ENCODE measurements around the gene GPR183.

GPR183 gene, protein sequence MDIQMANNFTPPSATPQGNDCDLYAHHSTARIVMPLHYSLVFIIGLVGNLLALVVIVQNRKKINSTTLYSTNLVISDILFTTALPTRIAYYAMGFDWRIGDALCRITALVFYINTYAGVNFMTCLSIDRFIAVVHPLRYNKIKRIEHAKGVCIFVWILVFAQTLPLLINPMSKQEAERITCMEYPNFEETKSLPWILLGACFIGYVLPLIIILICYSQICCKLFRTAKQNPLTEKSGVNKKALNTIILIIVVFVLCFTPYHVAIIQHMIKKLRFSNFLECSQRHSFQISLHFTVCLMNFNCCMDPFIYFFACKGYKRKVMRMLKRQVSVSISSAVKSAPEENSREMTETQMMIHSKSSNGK

GRCh38 chr13:99307247-99307646, at the start of gene GPR183:
Gene GPR183, minus strand, starts transcription at chr13:99307399. Its CDS starts 11,254 bp downstream, at chr13:99296145.
- DNase-seq (ENCODE audit: low read depth), result no peak

GRCh38 chr13:99356262-99357091, 49.3 kb upstream of the GPR183 start:
- peak; percentile 89 for DNase-seq (ENCODE audit: low read depth)

DNA sequence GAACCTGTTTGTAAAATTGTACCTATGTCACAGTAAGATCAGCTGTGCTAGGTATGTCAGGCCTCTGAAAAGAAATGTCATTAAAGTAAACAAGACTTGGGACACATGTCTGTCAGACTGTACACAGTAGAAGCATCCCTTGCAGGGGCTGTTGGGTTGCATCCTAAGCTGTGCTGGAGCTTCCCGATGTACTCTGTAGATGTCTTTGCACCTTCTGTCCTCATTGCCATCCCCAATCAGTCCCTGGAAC, 48.7 kb upstream of the GPR183 start:
- no peak for DNase-seq (ENCODE audit: low read depth)

DNA sequence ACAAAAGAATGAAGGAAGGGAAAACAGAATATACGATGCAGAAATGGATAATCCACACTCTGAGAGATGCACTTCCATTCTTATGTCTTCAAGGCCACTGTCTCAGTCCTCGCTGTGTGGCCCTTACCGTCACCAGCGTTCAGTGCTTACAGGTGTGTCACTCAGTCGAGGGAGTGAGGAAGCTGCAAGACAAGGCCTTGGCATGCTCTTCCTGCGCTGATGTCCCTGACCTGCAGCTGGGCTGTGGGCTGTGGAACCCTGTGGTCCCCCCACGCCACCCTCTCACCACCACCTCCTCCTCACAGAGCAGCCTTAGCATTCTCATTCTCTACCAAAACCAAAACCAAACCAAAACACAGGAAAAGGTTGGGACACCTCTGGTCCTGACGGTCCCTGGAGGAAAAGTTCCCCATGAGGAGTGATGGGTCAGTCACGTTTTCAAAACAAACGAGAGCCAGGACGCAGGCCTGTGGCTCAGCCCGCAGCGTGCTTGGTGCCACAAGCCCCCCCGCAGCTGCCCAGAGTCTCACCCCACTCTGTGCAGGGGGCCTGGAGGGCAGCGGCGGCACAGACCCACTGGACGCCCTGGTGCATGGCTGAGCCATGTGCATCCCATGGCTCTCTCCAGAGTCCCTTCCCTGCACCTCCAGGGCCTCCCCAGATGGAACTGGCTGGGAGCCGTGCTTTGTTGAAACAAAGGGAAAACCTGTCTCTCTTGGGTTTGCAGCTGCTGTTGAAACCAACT, 48.2 kb upstream of the GPR183 start:
- DNase-seq (ENCODE audit: low read depth), result no peak

DNA sequence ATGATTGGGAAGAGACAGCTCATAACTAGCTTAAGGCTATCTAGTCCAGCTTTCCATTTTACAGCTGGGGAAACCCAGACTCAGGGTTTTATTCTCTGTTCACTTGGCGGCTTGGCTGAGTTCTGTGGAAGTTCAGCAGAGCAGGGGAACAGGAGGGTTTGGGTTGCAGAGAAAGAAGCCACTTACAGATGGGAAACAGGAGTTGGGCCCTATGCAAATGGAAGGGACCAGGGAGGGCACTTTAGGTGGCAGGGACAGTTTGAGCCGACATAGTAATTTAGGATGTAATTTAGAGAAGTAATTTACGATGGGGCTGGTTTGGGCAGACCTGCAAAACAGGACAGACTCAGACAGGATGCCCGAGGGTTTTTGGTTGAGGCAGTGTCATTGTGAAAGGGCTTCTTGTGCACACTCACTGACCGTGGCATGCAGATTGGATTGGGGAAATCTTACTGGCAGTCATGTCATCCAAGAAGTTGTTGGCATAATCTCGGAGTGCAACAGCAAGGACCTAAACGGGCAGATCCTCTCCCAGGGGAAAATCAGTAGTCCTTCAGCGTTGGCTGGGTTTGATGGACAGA, 47.3 kb upstream of the GPR183 start:
- no peak for DNase-seq (ENCODE audit: low read depth)

GRCh38 chr13:99353836-99354235, 46.6 kb upstream of the GPR183 start:
- no peak for DNase-seq (ENCODE audit: low read depth)

DNA sequence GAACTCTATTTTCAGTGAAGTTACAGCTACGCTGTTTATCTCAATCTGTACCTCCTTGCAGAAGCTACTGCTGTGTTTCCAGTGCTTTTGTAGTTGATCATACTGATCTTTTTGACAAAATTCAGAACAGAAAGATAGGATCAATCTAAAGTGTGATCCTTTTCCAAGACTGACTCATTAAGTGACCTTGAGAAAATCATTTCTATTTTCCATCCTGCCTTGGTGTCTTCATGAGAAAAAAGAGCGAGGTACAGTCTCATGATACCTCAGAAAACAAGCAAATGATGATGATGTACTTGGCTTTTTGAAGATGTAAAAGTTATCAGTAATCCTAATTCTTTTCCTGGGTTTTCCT, 46.0 kb upstream of the GPR183 start:
- DNase-seq (ENCODE audit: low read depth), result no peak

DNA sequence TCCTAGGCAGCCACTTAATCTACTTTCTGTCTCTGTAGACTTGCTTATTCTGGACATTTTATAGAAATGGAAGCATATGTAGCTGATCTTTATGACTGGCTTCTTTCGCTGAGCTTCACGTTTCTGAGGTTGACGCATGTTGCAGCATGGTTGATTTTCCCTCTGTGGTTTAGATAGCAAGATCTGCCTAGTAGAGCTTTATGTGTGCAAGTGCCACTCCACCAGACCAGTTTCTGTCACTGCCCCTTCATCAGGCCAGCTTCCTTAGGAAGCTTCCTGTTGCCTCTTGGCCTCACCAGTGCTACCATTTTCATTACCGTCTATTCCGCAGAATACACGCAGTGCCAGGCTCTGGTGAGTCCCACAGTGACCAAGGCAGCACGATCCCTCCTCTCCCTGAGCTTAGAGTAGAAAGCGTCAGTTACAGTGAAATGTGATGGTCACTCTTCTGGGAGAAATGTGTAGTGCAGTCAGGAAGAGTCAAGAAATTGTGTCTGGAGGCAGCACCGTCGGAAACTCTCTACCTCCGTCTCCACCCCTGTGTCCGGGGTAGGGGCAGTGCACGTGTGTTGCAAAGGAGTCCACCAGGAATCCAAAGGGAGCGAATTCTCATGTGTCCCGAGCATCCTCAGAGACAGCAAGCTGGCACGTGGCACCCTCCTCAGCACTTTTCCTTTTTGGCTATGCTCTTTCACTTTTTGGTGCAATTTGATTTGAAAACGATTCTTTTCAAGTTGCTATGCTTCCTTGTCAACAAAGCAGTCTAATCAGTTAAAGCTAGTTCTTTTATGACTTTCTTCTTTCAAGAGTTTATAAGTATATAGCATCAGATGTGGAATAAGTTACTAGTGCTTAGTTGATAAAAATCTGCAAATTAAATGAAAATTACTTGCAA, 45.4 kb upstream of the GPR183 start:
- DNase-seq (ENCODE audit: low read depth), result no peak

DNA sequence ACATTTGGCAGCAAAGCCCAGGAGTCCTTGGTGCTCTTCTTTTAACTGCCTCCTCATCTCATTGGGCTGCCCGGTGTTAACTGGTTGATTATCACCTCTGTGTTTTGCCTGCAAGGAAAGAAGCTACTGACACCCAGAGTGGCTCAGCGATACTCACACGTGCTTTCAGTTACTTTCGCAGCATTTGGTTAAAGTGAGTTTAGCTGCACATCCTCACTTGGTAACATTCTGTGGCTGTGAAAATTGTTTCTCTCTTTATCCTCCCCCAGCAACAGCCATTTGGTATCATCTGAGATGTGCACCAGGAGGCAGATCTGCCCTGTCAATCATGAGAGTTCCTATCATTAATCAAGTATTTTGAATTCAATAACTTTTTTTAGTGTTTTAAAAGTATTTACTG, 44.6 kb upstream of the GPR183 start:
- DNase-seq (ENCODE audit: low read depth), result no peak

GRCh38 chr13:99350191-99350590, 43.0 kb upstream of the GPR183 start:
- no peak for DNase-seq (ENCODE audit: low read depth)

GRCh38 chr13:99347911-99348451, 40.8 kb upstream of the GPR183 start:
- DNase-seq (ENCODE audit: low read depth), result no peak

DNA sequence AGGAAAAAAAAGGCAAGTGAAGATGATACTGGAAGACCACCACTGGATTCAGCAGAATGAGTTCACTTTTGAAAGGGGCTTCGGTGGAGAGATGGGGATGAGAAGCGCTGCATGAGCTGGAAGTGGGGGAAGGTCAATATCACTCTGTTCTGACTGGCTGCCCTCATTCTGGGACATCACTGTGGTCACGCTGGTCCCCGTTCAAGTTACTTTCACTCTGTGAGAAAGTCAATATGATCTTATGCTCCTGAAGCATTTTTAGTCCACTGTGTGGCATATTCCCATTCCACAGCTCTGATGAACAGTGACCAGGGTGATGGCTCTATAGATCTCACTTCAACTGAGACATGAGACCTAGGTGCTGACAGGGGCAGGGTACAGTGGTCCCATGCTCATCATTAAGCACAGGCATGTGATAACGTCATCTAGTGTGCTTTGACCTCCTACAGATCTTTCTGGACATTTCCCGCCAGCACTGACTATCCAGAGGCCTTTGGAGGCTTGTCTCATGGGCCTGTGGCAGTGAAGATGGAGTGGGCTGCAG, 40.2 kb upstream of the GPR183 start:
- no peak for DNase-seq (ENCODE audit: low read depth)

DNA sequence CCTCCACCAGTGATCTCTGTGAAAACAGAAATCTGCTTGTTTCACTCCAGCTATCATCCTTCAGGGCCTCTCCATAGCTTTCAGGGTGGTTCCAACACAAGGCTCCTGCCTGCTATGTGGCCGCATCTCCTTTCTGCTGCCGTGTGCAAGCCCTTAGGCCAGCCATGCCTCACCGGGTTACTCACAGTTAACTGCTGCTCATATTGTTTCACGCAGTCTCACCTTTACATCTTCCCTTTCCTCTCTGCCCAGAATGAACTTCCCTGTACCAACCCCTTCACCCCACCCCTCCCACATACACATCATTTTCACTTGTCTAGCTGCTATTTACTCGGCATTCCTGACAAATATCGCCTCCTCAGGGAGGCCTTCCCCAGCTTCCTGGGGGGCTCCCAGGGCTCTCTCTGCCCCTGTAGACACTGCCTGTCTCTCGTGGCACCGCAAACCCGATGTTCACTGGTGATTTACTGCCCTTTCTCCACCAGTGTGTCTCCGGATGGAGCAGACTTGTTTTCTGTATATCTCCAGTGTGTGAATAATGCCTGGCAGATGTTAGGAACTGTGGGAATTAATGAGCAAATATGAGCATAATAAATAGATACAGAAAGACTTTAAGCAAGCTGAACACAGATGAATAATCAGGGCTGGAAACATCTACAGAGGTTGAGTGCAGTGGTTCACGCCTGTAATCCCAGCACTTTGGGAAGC, 39.3 kb upstream of the GPR183 start:
- no peak for DNase-seq (ENCODE audit: low read depth)

GRCh38 chr13:99345345-99345744, 38.1 kb upstream of the GPR183 start:
- no peak for DNase-seq (ENCODE audit: low read depth)

- no peak for DNase-seq (ENCODE audit: low read depth)
Observed at GRCh38 chr13:99344610-99345208, 37.5 kb upstream of the GPR183 start.

DNA sequence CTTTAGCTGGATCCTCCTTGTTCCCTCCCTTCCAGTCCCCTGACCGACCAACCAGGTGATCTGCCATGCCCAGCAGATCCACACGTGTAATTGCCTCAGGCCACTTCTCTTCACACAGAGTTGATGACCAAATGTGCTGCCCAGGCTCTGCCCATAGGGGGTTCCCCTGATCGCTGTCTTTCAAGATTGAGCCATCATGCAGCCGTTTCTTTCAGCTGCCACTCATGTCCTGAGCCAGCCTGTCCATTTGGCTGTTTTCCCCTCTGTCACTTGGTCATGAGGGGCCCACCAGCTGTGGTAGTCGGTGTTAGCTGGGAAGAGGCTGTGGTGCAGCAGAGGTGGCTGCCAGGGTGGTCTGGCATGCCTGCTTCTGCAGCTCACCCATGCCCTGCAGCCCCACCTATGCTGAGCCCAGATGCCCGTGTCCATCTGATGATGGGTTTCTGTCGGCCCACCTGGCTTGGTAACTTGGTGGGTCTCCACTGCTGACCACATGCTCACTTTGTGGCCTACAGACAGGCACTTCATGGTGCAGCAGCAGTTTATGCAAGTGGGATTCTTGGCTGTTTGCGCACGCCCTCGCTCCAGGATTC, 35.6 kb upstream of the GPR183 start:
- DNase-seq (ENCODE audit: low read depth), result no peak

DNA sequence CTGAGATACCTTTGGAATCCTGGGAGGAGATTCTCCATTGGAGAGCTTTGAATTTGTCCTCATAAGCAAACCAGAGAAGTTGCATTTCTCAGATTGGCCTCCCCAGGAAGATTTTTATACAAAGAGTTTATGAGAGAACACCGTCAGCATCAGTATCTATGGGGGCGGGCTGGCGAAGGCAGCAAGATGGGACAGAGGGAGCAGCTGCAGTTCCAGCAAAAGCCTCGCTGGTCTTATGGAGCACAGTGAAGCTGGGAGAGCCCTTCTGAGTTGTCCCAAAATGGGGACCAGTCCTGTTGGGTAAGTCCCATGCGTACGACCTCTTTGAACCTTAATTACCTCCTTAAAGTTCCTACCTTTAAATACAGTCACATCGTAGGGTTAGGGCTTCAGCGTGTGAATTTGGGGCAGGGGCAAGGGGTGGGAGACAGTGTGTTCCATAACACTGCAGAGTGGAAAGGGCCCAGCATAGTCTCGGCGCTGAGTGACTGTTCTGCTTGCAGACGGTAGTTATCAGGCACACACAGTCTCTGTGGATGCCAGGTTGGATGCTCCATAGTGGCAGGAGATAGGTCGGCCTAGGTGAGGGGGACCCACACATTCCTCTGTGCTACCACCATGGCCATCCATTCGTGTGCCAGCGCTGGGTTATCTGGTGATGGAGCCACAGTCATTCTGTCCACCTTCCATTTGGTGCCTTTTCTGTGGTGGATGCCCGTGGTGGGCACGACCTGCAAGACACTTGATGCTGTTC, 34.9 kb upstream of the GPR183 start:
- no peak for DNase-seq (ENCODE audit: low read depth)

DNA sequence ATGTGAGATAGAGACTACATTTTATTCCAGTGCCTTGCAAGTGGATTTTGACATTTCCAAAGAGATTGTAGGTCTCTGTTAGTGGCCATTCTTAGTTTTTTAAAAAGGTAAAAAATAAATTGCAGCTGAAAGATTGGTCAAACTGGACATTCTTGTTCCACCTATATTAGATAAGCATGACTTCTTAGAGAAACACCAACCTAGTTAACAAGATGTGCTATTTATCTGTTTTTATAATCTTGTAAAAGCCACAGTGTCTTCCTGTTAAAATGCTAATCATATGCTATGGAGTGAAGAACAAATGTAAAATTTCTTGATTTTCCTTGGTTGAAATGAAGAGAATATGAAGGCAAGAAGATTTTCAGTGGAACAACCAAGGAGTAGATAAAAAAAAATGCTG, 33.4 kb upstream of the GPR183 start:
- DNase-seq (ENCODE audit: low read depth), result no peak
